GM21528 (cell line): ENCODE results near the gene GTF2A1.

Experiments
- ATAC-seq: cut with Tn5 transposase; IDR thresholded peaks from one replicate; pipeline ENCODE4 v1.9.1; 2021; ENCODE audit warnings: mild to moderate bottlenecking, moderate library complexity; ENCODE audit not compliant: unreplicated experiment, low FRiP score

Gene GTF2A1

GRCh38 chr14:81144824-81145603, 75.7 kb downstream of the GTF2A1 start:
- no peak for ATAC-seq

GRCh38 chr14:81143793-81144192, 77.0 kb downstream of the GTF2A1 start:
- ATAC-seq = no peak

- no peak for ATAC-seq
Measured at GRCh38 chr14:81141426-81141825, 79.3 kb downstream of the GTF2A1 start.

- no peak for ATAC-seq
Measured at GRCh38 chr14:81138429-81138828, 82.3 kb downstream of the GTF2A1 start.

DNA sequence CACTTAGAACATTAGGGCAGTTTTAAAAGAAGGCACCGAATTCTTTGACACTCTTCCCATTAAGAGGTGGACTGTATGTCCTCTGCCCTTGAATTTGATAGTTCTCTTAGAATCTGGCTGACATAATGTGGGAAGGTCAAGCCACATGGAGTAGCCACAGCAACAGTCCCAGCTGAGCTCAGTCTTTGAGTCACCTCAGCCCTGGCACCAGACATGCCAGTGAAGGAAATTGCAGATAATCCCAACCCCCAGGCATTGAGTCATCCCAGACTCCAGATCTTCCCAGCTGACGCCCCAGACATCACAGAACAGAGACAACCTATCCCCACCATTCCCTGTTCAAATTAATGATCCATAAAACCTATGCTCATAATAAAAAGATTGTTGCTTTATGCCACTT, 83.4 kb downstream of the GTF2A1 start:
- ATAC-seq = no peak

- ATAC-seq = no peak
Measured at GRCh38 chr14:81133400-81133799, 87.4 kb downstream of the GTF2A1 start.

- no peak for ATAC-seq
Measured at GRCh38 chr14:81132468-81132867, 88.3 kb downstream of the GTF2A1 start.

DNA sequence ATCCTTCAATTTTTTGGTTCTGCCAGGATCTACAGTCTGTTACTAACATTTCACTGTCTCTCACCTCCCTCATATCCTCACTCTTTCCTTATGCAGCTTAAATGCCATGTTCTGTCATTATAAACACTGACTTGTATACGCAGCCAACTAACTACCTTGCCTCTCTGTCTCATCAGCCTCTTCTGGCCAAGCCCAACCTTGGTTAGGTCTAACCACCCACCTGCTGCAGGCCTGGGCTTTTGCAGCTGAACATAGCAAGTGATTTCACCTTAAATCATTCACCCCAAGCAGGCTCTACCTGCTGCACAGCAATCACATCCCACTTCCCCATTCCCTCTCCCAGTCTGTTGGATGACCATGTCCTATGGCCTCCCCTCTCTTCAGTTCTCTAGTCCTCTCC, 91.5 kb downstream of the GTF2A1 start:
- no peak for ATAC-seq

- no peak for ATAC-seq
Measured at GRCh38 chr14:81127785-81128184, 93.0 kb downstream of the GTF2A1 start.

GRCh38 chr14:81125536-81125935, 95.2 kb downstream of the GTF2A1 start:
- no peak for ATAC-seq
